ENCODE measurements around the gene CLK4.
"Not testable (repeated sequence)": the region's sequence is repeated elsewhere in the genome, so short reads cannot be mapped to it uniquely, and the experiment has no call there.

The CLK4 gene

GRCh38 chr5:178587763-178588611 is 38.9 kb downstream of the CLK4 start:
- TF ChIP-seq CTCF (IDR thresholded peaks at IDR 0.05; ENCODE audit: low read depth, low read length) = no peak
- DNase-seq (ENCODE audit: extremely low read depth, low read depth) = no peak

GRCh38 chr5:178586396-178586795 is 40.5 kb downstream of the CLK4 start:
- no peak for TF ChIP-seq CTCF (IDR thresholded peaks at IDR 0.05; ENCODE audit: low read depth, low read length)
- no peak for DNase-seq (ENCODE audit: extremely low read depth, low read depth)

- DNase-seq (ENCODE audit: extremely low read depth, low read depth) = not testable (repeated sequence)
Measured at GRCh38 chr5:178585421-178585820, 41.4 kb downstream of the CLK4 start.

DNA sequence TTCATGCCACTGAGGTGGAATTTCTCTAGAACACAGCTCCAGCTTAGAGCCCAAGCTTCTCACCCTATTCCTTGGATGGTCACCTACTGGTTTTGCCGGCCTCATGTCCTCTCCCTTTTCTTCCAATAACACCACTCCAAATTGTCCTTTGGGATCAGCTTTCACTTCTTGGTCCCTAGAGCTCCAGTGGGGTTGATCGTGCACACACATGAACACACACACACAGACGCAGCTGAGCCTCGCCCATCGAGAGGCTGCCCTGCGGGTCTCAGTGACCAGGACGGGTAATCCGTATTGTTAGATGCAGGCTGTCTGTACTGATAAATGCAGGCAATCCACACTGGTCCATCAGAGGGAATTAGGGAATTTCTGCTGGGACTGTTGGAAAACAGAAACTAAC is 43.6 kb downstream of the CLK4 start:
- no peak for TF ChIP-seq CTCF (IDR thresholded peaks at IDR 0.05; ENCODE audit: low read depth, low read length)
- DNase-seq (ENCODE audit: extremely low read depth, low read depth) = no peak

DNA sequence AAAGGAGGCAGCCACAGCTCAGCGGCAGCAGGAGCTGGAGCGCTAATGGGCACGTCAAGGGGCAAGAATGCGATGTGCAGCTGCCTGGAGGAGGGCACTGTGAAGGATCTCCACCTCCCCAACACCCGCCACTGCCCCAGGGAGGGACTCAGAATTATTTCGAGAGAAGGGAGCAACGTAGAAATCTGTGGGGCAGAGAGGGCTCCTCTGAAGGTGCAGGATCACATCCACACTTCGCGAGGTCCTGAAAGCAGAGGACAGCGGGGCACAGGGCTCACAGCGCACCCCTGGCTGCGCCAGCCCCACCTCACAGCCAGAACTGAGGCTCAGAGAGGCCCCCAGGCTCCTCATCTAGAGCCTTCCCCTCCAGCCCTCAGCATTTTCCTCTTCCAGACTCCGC is 44.6 kb downstream of the CLK4 start:
- no peak for TF ChIP-seq CTCF (IDR thresholded peaks at IDR 0.05; ENCODE audit: low read depth, low read length)

GRCh38 chr5:178581621-178582020 is 45.2 kb downstream of the CLK4 start:
- DNase-seq (ENCODE audit: extremely low read depth, low read depth) = no peak
- no peak for TF ChIP-seq CTCF (IDR thresholded peaks at IDR 0.05; ENCODE audit: low read depth, low read length)

More for the DNA sequence above, 44.6 kb downstream of the CLK4 start:
- no peak for DNase-seq (ENCODE audit: extremely low read depth, low read depth)

DNA sequence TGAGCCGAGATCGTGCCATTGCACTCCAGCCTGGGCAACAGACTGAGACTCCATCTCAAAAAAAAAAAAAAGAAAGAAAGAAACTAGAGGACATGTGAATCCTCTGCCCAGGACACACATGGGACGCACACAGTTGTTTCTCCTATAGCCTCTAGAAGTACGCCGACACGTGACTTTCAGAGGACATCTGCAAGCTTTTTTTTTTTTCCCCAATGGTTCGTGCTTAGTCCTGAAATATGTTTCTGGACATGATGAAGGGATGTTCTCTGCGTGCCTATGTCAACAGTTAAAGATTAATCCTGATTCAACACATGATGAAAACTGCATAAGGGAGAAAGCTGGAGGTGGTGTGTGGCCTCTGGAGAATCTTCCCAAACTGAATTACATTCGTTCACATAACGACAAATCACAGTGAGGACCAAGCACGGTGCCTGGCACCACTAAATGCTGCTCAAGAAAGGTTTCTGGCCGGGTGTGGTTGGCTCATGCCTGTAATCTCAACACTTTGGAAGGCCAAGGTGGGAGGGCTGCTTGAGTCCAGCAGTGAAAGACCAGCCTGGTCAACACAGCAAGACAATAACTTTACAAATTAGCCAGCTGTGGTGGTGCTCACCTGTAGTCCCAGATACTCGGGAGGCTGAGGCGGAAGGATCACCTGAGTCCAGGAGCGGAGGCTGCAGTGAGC is 46.4 kb downstream of the CLK4 start:
- TF ChIP-seq CTCF (IDR thresholded peaks at IDR 0.05; ENCODE audit: low read depth, low read length) = no peak
- no peak for DNase-seq (ENCODE audit: extremely low read depth, low read depth)

Data from AG09319 (cell line).